ENCODE data around the gene TMED10. TPM values are rescaled to one million over a fixed set of nuclear protein-coding genes. Genes with fewer than 3 reads are reported as not detected.
A peak's percentile ranks its signal among the peaks of the same experiment; 100 is the strongest.

TMED10 gene
- total and polyA plus RNA-seq, 4 donors = 79.5 to 398 (median 274) TPM

GRCh38 chr14:75134644-75135043 lies 41.8 kb downstream of the TMED10 start:
- 84 to 87% methylated on average over 6 of the region's 6 CpGs for WGBS, 2 donors
- ATAC-seq (ENCODE audit: insufficient read depth, low FRiP score) = no peak
- Histone ChIP-seq H3K9ac (ENCODE audit: insufficient read depth in 1 of 2, low read length in 2 of 2) (no peak overlapping the region), H3K4me1 (ENCODE audit: control insufficient read depth in 5 of 5, insufficient read depth in 5 of 5, low read length in 5 of 5) (peaks cover 0 to 16% (median 4%) of the 10 kb centered on the region in 5 donors), H3K36me3 (ENCODE audit: control insufficient read depth in 4 of 4, insufficient read depth in 4 of 4, low read length in 4 of 4) (peaks cover 11 to 27% (median 16%) of the 10 kb centered on the region in 4 donors), H3K4me3 (no peak overlapping the region), H3K9me3 (ENCODE audit: control insufficient read depth in 4 of 4, insufficient read depth in 3 of 4, low read length in 3 of 4) (no peaks in the 10 kb centered on the region), H3K27me3 (ENCODE audit: control insufficient read depth in 3 of 3, insufficient read depth in 3 of 3, low read length in 2 of 3) (no peaks in the 10 kb centered on the region), H3K27ac (ENCODE audit: low read depth in 1 of 2, low read length in 1 of 2) (no peak overlapping the region)
- TF ChIP-seq, protein P1, sequence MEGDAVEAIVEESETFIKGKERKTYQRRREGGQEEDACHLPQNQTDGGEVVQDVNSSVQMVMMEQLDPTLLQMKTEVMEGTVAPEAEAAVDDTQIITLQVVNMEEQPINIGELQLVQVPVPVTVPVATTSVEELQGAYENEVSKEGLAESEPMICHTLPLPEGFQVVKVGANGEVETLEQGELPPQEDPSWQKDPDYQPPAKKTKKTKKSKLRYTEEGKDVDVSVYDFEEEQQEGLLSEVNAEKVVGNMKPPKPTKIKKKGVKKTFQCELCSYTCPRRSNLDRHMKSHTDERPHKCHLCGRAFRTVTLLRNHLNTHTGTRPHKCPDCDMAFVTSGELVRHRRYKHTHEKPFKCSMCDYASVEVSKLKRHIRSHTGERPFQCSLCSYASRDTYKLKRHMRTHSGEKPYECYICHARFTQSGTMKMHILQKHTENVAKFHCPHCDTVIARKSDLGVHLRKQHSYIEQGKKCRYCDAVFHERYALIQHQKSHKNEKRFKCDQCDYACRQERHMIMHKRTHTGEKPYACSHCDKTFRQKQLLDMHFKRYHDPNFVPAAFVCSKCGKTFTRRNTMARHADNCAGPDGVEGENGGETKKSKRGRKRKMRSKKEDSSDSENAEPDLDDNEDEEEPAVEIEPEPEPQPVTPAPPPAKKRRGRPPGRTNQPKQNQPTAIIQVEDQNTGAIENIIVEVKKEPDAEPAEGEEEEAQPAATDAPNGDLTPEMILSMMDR (IDR thresholded peaks at IDR 0.05; ENCODE audit: control extremely low read depth, extremely low read depth) = no peak
- DNase-seq = no peak

GRCh38 chr14:75133597-75133996 lies 42.8 kb downstream of the TMED10 start:
- WGBS, 2 donors = 47% methylated on average over 2 of the region's 2 CpGs
- H3K36me3 ChIP-seq (ENCODE audit: control insufficient read depth in 4 of 4, insufficient read depth in 4 of 4, low read length in 4 of 4) = peaks cover 11 to 27% (median 16%) of the 10 kb centered on the region in 4 donors

DNA sequence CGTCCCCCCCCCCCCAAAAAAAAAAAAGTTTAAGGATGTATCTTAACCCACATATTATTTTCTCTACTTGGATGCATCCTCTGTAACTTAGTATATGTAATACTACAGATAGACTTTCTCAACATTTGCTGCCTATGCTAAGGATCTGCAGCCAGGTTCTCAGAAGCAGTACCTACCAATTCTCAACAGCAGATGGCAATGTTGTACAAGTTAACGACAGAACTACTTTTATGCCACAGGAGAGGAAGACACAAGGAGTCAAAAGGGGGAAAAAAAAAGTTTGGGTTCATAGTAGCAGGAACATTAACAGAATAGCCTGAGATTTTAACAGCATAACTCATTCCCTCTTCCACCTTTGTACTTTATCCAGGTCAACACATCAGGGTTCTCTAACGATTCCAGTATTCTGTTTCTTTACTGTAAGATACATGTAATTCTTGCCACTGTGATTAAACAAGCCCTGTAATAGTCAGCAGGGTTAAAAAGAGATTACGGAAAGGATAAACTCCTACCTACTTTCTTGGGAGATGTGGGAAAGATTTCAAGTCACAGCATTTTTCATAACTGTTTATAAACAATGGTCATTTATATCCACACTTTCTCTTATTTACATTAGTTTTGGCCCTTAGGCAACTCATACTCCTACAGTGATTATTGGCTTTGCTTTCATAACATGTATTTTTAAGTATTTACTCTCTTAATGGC lies 43.9 kb downstream of the TMED10 start:
- no peak overlapping the region for H3K27ac ChIP-seq (ENCODE audit: low read depth in 1 of 2, low read length in 1 of 2)
- no peaks in the 10 kb centered on the region for H3K27me3 ChIP-seq (ENCODE audit: control insufficient read depth in 3 of 3, insufficient read depth in 3 of 3, low read length in 2 of 3)
- peak; percentile 74 to 92 (median 90) for DNase-seq
- TF ChIP-seq, protein P1 (IDR thresholded peaks at IDR 0.05; ENCODE audit: control extremely low read depth, extremely low read depth) = peak; percentile 87
- H3K36me3 ChIP-seq (ENCODE audit: control insufficient read depth in 4 of 4, insufficient read depth in 4 of 4, low read length in 4 of 4) = peaks cover 11 to 27% (median 16%) of the 10 kb centered on the region in 4 donors
- 44 to 56% methylated on average over 4 of the region's 4 CpGs for WGBS, 2 donors
- ATAC-seq (ENCODE audit: insufficient read depth, low FRiP score) = no peak
- H3K9ac ChIP-seq (ENCODE audit: insufficient read depth in 1 of 2, low read length in 2 of 2) = peak overlapping the region in 1 of 2 donors; percentile 65
- H3K9me3 ChIP-seq (ENCODE audit: control insufficient read depth in 4 of 4, insufficient read depth in 3 of 4, low read length in 3 of 4) = no peaks in the 10 kb centered on the region
- no peak overlapping the region for H3K4me3 ChIP-seq
- peaks cover 0 to 11% (median 7%) of the 10 kb centered on the region in 5 donors for H3K4me1 ChIP-seq (ENCODE audit: control insufficient read depth in 5 of 5, insufficient read depth in 5 of 5, low read length in 5 of 5)

More at GRCh38 chr14:75133597-75133996, 42.8 kb downstream of the TMED10 start:
- TF ChIP-seq, protein P1 (IDR thresholded peaks at IDR 0.05; ENCODE audit: control extremely low read depth, extremely low read depth) = no peak
- Histone ChIP-seq H3K4me3 (no peak overlapping the region), H3K27me3 (ENCODE audit: control insufficient read depth in 3 of 3, insufficient read depth in 3 of 3, low read length in 2 of 3) (no peaks in the 10 kb centered on the region), H3K4me1 (ENCODE audit: control insufficient read depth in 5 of 5, insufficient read depth in 5 of 5, low read length in 5 of 5) (peaks cover 0 to 10% (median 4%) of the 10 kb centered on the region in 5 donors), H3K9me3 (ENCODE audit: control insufficient read depth in 4 of 4, insufficient read depth in 3 of 4, low read length in 3 of 4) (no peaks in the 10 kb centered on the region), H3K9ac (ENCODE audit: insufficient read depth in 1 of 2, low read length in 2 of 2) (no peak overlapping the region), H3K27ac (ENCODE audit: low read depth in 1 of 2, low read length in 1 of 2) (no peak overlapping the region)
- ATAC-seq (ENCODE audit: insufficient read depth, low FRiP score) (no peak), DNase-seq (no peak)
